DND-41 (cell line): ENCODE results near the gene POLR1B.

ENCODE experiments used
- ATAC-seq: fragments of 200-7000 bp; cut with Tn5 transposase; 3 replicates; pipeline ENCODE4 v1.9.1; 2021; ENCODE audit warnings: low read depth; ENCODE audit not compliant: insufficient read depth
- DNase-seq: peaks from one replicate; pipeline ENCODE4 v3.0.0-alpha.2; 2020
- H2AFZ ChIP-seq: 2 replicates; pipeline ENCODE4 v1.6.0; 2012; ENCODE audit warnings: low read depth, low read length
- H3K27ac ChIP-seq: 2 replicates; pipeline ENCODE4 v1.5.1; 2012; ENCODE audit warnings: low read length, inconsistent platforms
- H3K27me3 ChIP-seq: fragments of 200-600 bp; sonication (generic); 2 replicates; pipeline ENCODE4 v1.6.0; 2012; ENCODE audit warnings: low read length, mild to moderate bottlenecking, inconsistent platforms; ENCODE audit not compliant: insufficient read depth, poor library complexity
- H3K36me3 ChIP-seq: 2 replicates; pipeline ENCODE4 v1.5.1; 2012; ENCODE audit warnings: low read length, inconsistent platforms; ENCODE audit not compliant: insufficient read depth
- H3K4me1 ChIP-seq: 2 replicates; pipeline ENCODE4 v1.5.1; 2012; ENCODE audit warnings: mild to moderate bottlenecking, low read length; ENCODE audit not compliant: insufficient read depth
- H3K4me2 ChIP-seq: 2 replicates; pipeline ENCODE4 v1.6.0; 2012; ENCODE audit warnings: mild to moderate bottlenecking, moderate library complexity, low read length, inconsistent platforms; ENCODE audit not compliant: insufficient read depth
- H3K4me3 ChIP-seq, 2 experiments: fragments of 200-600 bp in 1 of 2; shearing (Covaris generic) in 1 of 2; 2 replicates each; pipeline ENCODE4 v1.5.1; 2012 to 2016; ENCODE audit warnings: inconsistent platforms in 2 of 2, low read length in 2 of 2, mild to moderate bottlenecking in 2 of 2, low read depth in 1 of 2, moderate library complexity in 1 of 2
- H3K79me2 ChIP-seq: 2 replicates; pipeline ENCODE4 v1.6.0; 2012; ENCODE audit warnings: low read length, inconsistent platforms; ENCODE audit not compliant: insufficient read depth
- H3K9ac ChIP-seq: 2 replicates; pipeline ENCODE4 v1.6.0; 2012; ENCODE audit warnings: low read depth, mild to moderate bottlenecking, inconsistent platforms, low read length, moderate library complexity
- H3K9me3 ChIP-seq: 2 replicates; pipeline ENCODE4 v1.5.1; 2012; ENCODE audit warnings: low read length, moderate library complexity, mild to moderate bottlenecking, inconsistent platforms; ENCODE audit not compliant: insufficient read depth, severe bottlenecking
- H4K20me1 ChIP-seq: 2 replicates; pipeline ENCODE4 v1.6.0; 2012; ENCODE audit warnings: low read length; ENCODE audit not compliant: insufficient read depth
- EZH2 ChIP-seq: IDR thresholded peaks from 3 replicates; pipeline ENCODE4 v1.6.1; 2012; ENCODE audit warnings: borderline replicate concordance, low read depth, mild to moderate bottlenecking, moderate library complexity, low read length, inconsistent platforms; ENCODE audit not compliant: severe bottlenecking
- TF ChIP-seq, protein P1 (sequence below): IDR thresholded peaks from 2 replicates; pipeline ENCODE4 v1.5.1; 2012; ENCODE audit warnings: borderline replicate concordance, low read length, moderate library complexity, mild to moderate bottlenecking; ENCODE audit not compliant: poor library complexity, severe bottlenecking; ENCODE audit errors: extremely low read depth

The POLR1B gene

DNA sequence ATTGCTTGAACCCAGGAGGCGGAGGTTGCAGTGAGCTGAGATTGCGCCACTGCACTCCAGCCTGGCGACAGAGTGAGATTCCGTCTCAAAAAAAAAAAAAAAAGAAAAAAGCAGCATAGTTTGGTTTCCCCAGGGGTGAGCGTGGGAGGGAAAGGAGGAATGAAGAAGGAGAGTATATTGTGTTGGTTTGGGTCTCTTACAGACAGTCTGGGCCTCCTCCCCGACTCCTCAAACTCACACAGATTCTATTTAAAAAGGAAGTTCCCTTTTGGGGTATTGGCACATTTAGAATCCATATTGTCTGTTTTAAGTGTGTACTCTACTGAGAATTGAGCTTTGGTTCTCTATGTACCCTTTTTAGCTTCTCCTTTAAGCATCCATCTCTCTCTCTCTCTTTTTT is 76.1 kb downstream of the POLR1B start:
- Histone ChIP-seq H4K20me1 (no peaks in the 10 kb centered on the region), H3K9ac (no peak overlapping the region), H3K79me2 (no peaks in the 10 kb centered on the region), H3K4me1 (no peaks in the 10 kb centered on the region), H3K4me3 (no peak overlapping the region), H3K9me3 (no peaks in the 10 kb centered on the region), H2AFZ (no peak overlapping the region), H3K36me3 (no peaks in the 10 kb centered on the region), H3K27ac (no peak overlapping the region), H3K27me3 (no peaks in the 10 kb centered on the region), H3K4me2 (no peak overlapping the region)
- TF ChIP-seq, protein P1, sequence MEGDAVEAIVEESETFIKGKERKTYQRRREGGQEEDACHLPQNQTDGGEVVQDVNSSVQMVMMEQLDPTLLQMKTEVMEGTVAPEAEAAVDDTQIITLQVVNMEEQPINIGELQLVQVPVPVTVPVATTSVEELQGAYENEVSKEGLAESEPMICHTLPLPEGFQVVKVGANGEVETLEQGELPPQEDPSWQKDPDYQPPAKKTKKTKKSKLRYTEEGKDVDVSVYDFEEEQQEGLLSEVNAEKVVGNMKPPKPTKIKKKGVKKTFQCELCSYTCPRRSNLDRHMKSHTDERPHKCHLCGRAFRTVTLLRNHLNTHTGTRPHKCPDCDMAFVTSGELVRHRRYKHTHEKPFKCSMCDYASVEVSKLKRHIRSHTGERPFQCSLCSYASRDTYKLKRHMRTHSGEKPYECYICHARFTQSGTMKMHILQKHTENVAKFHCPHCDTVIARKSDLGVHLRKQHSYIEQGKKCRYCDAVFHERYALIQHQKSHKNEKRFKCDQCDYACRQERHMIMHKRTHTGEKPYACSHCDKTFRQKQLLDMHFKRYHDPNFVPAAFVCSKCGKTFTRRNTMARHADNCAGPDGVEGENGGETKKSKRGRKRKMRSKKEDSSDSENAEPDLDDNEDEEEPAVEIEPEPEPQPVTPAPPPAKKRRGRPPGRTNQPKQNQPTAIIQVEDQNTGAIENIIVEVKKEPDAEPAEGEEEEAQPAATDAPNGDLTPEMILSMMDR = no peak
- no peak for TF ChIP-seq EZH2
- DNase-seq (no peak), ATAC-seq (no peak)

DNA sequence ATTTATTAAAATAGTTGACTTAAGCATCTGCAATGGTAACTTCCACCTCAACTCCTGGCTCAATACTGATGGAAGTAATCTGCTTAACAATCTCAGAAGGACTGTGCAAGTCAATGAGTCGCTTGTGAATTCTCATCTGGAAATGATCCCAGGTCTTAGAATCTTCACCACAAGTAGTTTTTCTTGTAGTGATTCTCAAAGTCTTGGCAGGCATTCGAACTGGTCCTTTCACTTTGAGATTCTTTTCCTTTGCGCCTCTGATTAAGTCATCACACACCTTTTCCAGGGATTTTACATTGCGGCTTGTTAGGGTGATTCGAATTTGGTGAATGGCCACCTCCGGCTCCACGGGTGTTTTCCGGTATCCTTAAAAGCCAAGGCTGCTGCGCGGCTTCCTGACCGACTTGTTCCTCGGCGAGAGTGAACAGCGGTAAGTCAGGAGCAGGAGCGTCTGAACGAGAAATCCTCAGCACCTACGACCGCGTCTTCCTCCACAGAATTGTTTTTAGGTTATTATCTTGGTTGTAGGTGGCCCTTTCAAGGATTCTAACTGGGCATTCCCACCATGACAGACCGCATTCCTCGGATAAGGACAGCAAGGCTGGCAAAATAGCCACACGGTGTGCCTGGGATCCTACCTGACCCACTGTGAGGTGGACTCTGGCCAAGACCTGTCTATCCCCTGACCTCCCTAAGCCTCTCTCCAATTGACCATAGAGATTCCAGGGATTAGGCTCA is 79.7 kb downstream of the POLR1B start:
- Histone ChIP-seq H3K79me2 (no peaks in the 10 kb centered on the region), H4K20me1 (no peaks in the 10 kb centered on the region), H3K4me2 (no peak overlapping the region), H3K9ac (no peak overlapping the region), H3K4me3 (no peak overlapping the region), H3K36me3 (no peaks in the 10 kb centered on the region), H2AFZ (no peak overlapping the region), H3K27ac (no peak overlapping the region), H3K4me1 (peaks cover 13% of the 10 kb centered on the region), H3K9me3 (no peaks in the 10 kb centered on the region), H3K27me3 (no peaks in the 10 kb centered on the region)
- DNase-seq = no peak
- ATAC-seq = no peak
- TF ChIP-seq, protein P1 = no peak
- TF ChIP-seq EZH2 = no peak

DNA sequence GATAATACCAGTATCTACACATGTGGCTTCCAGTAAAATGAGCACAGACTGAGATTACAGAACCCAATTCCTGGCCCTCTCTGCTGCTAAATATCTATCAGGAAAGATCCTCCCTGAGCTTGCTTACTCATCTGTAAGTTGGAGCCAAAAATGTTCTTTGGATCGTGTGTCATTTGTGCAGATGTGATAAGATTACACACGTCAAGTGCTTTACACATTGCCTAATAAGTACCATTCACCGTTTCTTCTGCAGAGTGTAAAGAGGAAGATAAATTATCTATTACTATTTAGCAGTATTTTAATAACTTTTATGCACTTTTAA is 80.2 kb downstream of the POLR1B start:
- DNase-seq = no peak
- Histone ChIP-seq H3K27me3 (no peaks in the 10 kb centered on the region), H3K4me2 (no peak overlapping the region), H3K27ac (no peak overlapping the region), H3K9ac (no peak overlapping the region), H2AFZ (no peak overlapping the region), H3K4me1 (peaks cover 13% of the 10 kb centered on the region), H3K79me2 (no peaks in the 10 kb centered on the region), H3K4me3 (no peak overlapping the region), H4K20me1 (no peaks in the 10 kb centered on the region), H3K36me3 (no peaks in the 10 kb centered on the region), H3K9me3 (no peaks in the 10 kb centered on the region)
- ATAC-seq = no peak
- TF ChIP-seq EZH2 = no peak
- TF ChIP-seq, protein P1 = no peak
